ENCODE results near the gene STOML1. TPM values are rescaled to one million over a fixed set of nuclear protein-coding genes. Genes with fewer than 3 reads are reported as not detected.

STOML1 gene
- total and polyA plus RNA-seq, 10 of the 15 experiments (the other 5 are each of a cell fraction or from before 2014, with no cell fraction given): 0.14 to 13.6 (median 8.3) TPM

DNA sequence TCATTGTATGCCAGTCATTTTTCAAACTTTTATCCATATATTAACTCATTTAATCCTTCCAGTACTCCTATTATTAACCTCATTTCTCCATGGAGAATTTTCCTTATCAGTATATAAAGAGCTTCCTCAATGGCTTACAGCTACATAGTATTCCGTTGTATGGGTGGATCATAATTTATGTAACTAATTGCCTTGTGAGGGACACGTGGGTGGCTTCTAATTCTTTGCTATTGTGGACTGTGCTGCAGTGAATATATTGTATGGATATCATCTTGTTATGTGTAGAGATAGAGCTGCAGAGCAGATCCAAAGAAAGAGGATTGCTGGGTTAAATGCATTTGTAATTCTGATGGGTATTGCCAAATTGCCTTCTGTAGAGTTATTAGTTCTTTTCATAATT lies 27.6 kb upstream of the STOML1 start:
- Histone ChIP-seq H3K4me1 (ENCODE audit: control insufficient read depth, insufficient read depth, low read length) (no peaks in the 10 kb centered on the region), H3K9ac (ENCODE audit: control insufficient read depth, insufficient read depth, low read length) (no peak overlapping the region), H3K4me3 (no peak overlapping the region), H3K9me3 (replicated peaks; ENCODE audit: control insufficient read depth, insufficient read depth, low read length) (no peaks in the 10 kb centered on the region), H2AFZ (ENCODE audit: control insufficient read depth, low read depth, low read length) (no peak overlapping the region), H3K4me2 (ENCODE audit: control insufficient read depth, insufficient read depth) (no peak overlapping the region), H3K27ac (ENCODE audit: control insufficient read depth, insufficient read depth) (no peak overlapping the region), H3K27me3 (replicated peaks in 1 of 2; ENCODE audit: control insufficient read depth in 2 of 2, insufficient read depth in 2 of 2, low read length in 1 of 2) (no peaks in the 10 kb centered on the region), H3K36me3 (ENCODE audit: control insufficient read depth in 2 of 2, insufficient read depth in 2 of 2, low read length in 1 of 2) (peaks cover 20 to 30% of the 10 kb centered on the region in 2 experiments), H4K20me1 (ENCODE audit: control insufficient read depth, insufficient read depth) (no peaks in the 10 kb centered on the region; the same call in 1 of the 2 replicates), H3K79me2 (ENCODE audit: control insufficient read depth, insufficient read depth, low read length) (peaks cover 20% of the 10 kb centered on the region)
- FAIRE-seq (no peak), DNase-seq (ENCODE audit: low read depth, low spot score) (no peak), ATAC-seq (no peak)
- POLR2A ChIA-PET: no interaction called here
- in situ Hi-C loops (cut with MboI): no loop called here
- SMC1A ChIA-PET (ENCODE audit: uncharacterized antibody, unreplicated experiment): interaction anchor here (1.0 kb wide), 1 partner anchor 9 kb away, joined by 3 read pairs; no protein-coding TSS in a partner anchor
- 73% methylated on average over 2 of the region's 2 CpGs for WGBS (ENCODE audit: insufficient coverage, insufficient replicate concordance, low lambda C conversion rate, missing lambda C conversion rate)
- intact Hi-C loops (cut with micrococcal nuclease; ENCODE audit: unreplicated experiment): no loop called here
- CTCF ChIA-PET: interaction anchor here (1.6 kb wide), 1 partner anchor 29 kb away, joined by 5 read pairs; no protein-coding TSS in a partner anchor
- TF ChIP-seq, protein P1, sequence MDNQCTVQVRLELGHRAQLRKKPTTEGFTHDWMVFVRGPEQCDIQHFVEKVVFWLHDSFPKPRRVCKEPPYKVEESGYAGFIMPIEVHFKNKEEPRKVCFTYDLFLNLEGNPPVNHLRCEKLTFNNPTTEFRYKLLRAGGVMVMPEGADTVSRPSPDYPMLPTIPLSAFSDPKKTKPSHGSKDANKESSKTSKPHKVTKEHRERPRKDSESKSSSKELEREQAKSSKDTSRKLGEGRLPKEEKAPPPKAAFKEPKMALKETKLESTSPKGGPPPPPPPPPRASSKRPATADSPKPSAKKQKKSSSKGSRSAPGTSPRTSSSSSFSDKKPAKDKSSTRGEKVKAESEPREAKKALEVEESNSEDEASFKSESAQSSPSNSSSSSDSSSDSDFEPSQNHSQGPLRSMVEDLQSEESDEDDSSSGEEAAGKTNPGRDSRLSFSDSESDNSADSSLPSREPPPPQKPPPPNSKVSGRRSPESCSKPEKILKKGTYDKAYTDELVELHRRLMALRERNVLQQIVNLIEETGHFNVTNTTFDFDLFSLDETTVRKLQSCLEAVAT (IDR thresholded peaks at IDR 0.05): no peak
- TF ChIP-seq SUPT20H (IDR thresholded peaks at IDR 0.05; ENCODE audit: borderline replicate concordance, control insufficient read depth, low read depth, low read length): no peak
- RAD21 ChIA-PET (ENCODE audit: unreplicated experiment): no interaction called here
- no TSS peak for BruUV-seq (replicated peaks)

- no peak overlapping the region for H3K9ac ChIP-seq (ENCODE audit: control insufficient read depth, insufficient read depth, low read length)
- ChIA-PET CTCF (interaction anchor here (2.1 to 2.3 kb wide), 2 partner anchors 17 to 41 kb away, joined by 7 to 9 read pairs; no protein-coding TSS in a partner anchor), POLR2A (no interaction called here), SMC1A (ENCODE audit: uncharacterized antibody, unreplicated experiment) (interaction anchor here (1.2 kb wide), 1 partner anchor 41 kb away, joined by 3 read pairs; no protein-coding TSS in a partner anchor), RAD21 (ENCODE audit: unreplicated experiment) (no interaction called here)
- H3K79me2 ChIP-seq (ENCODE audit: control insufficient read depth, insufficient read depth, low read length): peaks cover 58% of the 10 kb centered on the region
- no peak overlapping the region for H2AFZ ChIP-seq (ENCODE audit: control insufficient read depth, low read depth, low read length)
- no peak for DNase-seq (ENCODE audit: low read depth, low spot score)
- no peak overlapping the region for H3K27ac ChIP-seq (ENCODE audit: control insufficient read depth, insufficient read depth)
- 99% methylated on average over 2 of the region's 2 CpGs for WGBS (ENCODE audit: insufficient coverage, insufficient replicate concordance, low lambda C conversion rate, missing lambda C conversion rate)
- no TSS peak for BruUV-seq (replicated peaks)
- peaks cover 12 to 47% of the 10 kb centered on the region in 2 experiments for H3K36me3 ChIP-seq (ENCODE audit: control insufficient read depth in 2 of 2, insufficient read depth in 2 of 2, low read length in 1 of 2)
- intact Hi-C loops (cut with micrococcal nuclease; ENCODE audit: unreplicated experiment) (no loop called here), in situ Hi-C loops (cut with MboI) (no loop called here)
- H4K20me1 ChIP-seq (ENCODE audit: control insufficient read depth, insufficient read depth): no peaks in the 10 kb centered on the region
- no peak overlapping the region for H3K4me2 ChIP-seq (ENCODE audit: control insufficient read depth, insufficient read depth)
- no peak for FAIRE-seq
- H3K4me1 ChIP-seq (ENCODE audit: control insufficient read depth, insufficient read depth, low read length): no peaks in the 10 kb centered on the region
- no peak for ATAC-seq
- H3K9me3 ChIP-seq (replicated peaks; ENCODE audit: control insufficient read depth, insufficient read depth, low read length): no peaks in the 10 kb centered on the region; the same call in 2 of the 3 replicates
- H3K4me3 ChIP-seq: no peak overlapping the region
- no peaks in the 10 kb centered on the region for H3K27me3 ChIP-seq (replicated peaks in 1 of 2; ENCODE audit: control insufficient read depth in 2 of 2, insufficient read depth in 2 of 2, low read length in 1 of 2)
- TF ChIP-seq NR2F1 (conservative IDR thresholded peaks at IDR 0.05) (no peak), SUPT20H (IDR thresholded peaks at IDR 0.05; ENCODE audit: borderline replicate concordance, control insufficient read depth, low read depth, low read length) (no peak), SIN3A (IDR thresholded peaks at IDR 0.05; ENCODE audit: low read depth, low read length) (no peak), CREM (IDR thresholded peaks at IDR 0.05; ENCODE audit: low read depth) (no peak), LARP7 (IDR thresholded peaks at IDR 0.05) (no peak), BACH1 (IDR thresholded peaks at IDR 0.05; ENCODE audit: borderline replicate concordance) (no peak), HDGF (IDR thresholded peaks at IDR 0.05) (no peak), RFX5 (IDR thresholded peaks at IDR 0.05; ENCODE audit: low read depth, low read length) (no peak), SIX5 (IDR thresholded peaks at IDR 0.05; ENCODE audit: low read depth, low read length, severe bottlenecking) (no peak), POLR2AphosphoS5 (IDR thresholded peaks at IDR 0.05; ENCODE audit: low read length) (no peak)
- TF ChIP-seq, protein P2, sequence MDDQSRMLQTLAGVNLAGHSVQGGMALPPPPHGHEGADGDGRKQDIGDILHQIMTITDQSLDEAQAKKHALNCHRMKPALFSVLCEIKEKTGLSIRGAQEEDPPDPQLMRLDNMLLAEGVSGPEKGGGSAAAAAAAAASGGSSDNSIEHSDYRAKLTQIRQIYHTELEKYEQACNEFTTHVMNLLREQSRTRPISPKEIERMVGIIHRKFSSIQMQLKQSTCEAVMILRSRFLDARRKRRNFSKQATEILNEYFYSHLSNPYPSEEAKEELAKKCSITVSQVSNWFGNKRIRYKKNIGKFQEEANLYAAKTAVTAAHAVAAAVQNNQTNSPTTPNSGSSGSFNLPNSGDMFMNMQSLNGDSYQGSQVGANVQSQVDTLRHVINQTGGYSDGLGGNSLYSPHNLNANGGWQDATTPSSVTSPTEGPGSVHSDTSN (IDR thresholded peaks at IDR 0.05; ENCODE audit: insufficient replicate concordance, low read depth, low read length): no peak
- TF ChIP-seq, protein P3, sequence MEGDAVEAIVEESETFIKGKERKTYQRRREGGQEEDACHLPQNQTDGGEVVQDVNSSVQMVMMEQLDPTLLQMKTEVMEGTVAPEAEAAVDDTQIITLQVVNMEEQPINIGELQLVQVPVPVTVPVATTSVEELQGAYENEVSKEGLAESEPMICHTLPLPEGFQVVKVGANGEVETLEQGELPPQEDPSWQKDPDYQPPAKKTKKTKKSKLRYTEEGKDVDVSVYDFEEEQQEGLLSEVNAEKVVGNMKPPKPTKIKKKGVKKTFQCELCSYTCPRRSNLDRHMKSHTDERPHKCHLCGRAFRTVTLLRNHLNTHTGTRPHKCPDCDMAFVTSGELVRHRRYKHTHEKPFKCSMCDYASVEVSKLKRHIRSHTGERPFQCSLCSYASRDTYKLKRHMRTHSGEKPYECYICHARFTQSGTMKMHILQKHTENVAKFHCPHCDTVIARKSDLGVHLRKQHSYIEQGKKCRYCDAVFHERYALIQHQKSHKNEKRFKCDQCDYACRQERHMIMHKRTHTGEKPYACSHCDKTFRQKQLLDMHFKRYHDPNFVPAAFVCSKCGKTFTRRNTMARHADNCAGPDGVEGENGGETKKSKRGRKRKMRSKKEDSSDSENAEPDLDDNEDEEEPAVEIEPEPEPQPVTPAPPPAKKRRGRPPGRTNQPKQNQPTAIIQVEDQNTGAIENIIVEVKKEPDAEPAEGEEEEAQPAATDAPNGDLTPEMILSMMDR (IDR thresholded peaks at IDR 0.05 in 2 of 3, conservative IDR thresholded peaks at IDR 0.05 in 1 of 3; ENCODE audit: control insufficient read depth in 2 of 3, extremely low read depth in 1 of 3, insufficient read depth in 1 of 3, low read depth in 3 of 3, low read length in 3 of 3): no peak
These were observed 21.3 kb upstream of the STOML1 start for GRCh38 chr15:74013374-74013894.
